Measurements from ENCODE around the gene CARM1.

CARM1 gene

DNA sequence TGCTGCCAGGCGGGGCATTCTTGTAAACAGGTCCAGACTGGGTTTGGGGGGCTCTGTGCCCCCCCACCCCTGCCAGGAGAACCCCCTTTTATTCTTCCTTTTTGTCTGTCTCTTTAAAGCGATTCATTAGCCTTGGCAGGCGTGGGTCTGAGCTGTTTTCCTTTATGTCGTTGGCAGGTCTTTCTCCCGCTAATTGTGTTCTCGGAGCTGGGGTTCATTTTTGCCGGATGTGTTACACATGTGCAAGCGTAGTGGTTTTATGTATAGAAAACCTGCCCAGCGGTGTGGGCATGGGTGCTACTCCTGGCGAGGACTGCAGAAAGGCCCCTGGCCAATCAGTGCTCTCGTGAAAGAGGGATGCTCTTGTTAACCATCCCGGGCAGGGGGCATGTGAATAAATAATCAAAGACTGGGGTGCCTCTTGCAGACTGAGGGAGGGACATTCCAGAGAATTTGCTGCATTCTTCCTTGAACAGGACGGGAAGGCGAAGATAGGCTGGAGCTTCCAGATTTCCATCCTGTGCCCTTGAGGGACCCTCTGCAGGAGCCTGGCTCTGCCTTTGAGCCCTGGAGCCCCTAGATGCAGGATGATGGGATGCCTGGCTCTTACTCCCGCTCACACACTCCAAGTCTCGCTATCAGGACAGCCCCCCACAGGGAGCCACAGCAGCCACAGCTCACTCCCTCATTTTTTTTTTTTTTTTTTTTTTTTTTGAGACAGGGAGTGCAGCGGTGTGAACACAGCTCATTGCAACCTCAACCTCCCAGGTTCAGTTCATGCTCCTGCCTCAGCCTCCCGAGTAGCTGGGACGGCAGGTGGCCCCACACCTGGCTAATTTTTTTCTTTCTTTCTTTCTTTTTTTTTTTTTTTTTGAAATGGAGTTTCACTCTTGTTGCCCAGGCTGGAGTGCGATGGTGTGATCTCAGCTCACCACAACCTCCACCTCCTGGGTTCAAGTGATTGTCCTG is 14.1 kb downstream of the CARM1 start:
- TF ChIP-seq CTCF (IDR thresholded peaks at IDR 0.05; ENCODE audit: unreplicated experiment in 3 of 3) = no peak
- peaks cover 40% of the 10 kb centered on the region for H3K4me1 Mint-ChIP-seq
- H3K27me3 Mint-ChIP-seq (ENCODE audit: low read depth) = no peaks in the 10 kb centered on the region
- H3K9me3 Mint-ChIP-seq = no peaks in the 10 kb centered on the region
- no peaks in the 10 kb centered on the region for H3K36me3 Mint-ChIP-seq (ENCODE audit: low read depth)
- H3K27ac Mint-ChIP-seq = peak overlapping the region; percentile 77 to 96 (median 92)
- H3K4me3 Mint-ChIP-seq = peak overlapping the region in 1 of 3 experiments; percentile 25

- no peak for TF ChIP-seq CTCF (IDR thresholded peaks at IDR 0.05; ENCODE audit: unreplicated experiment in 3 of 3)
- H3K27me3 Mint-ChIP-seq (ENCODE audit: low read depth) = no peaks in the 10 kb centered on the region
- peak overlapping the region; percentile 70 to 90 (median 80) for H3K27ac Mint-ChIP-seq
- H3K4me1 Mint-ChIP-seq = peaks cover 46% of the 10 kb centered on the region
- H3K9me3 Mint-ChIP-seq = no peaks in the 10 kb centered on the region
- H3K4me3 Mint-ChIP-seq = no peak overlapping the region
- no peaks in the 10 kb centered on the region for H3K36me3 Mint-ChIP-seq (ENCODE audit: low read depth)
These were observed 16.4 kb downstream of the CARM1 start for GRCh38 chr19:10887616-10888367.

- no peaks in the 10 kb centered on the region for H3K27me3 Mint-ChIP-seq (ENCODE audit: low read depth)
- H3K4me1 Mint-ChIP-seq = peaks cover 46% of the 10 kb centered on the region
These were observed 17.1 kb downstream of the CARM1 start for GRCh38 chr19:10888421-10888866.

GRCh38 chr19:10889880-10890279 is 18.5 kb downstream of the CARM1 start:
- Mint-ChIP-seq H3K36me3 (ENCODE audit: low read depth) (no peaks in the 10 kb centered on the region), H3K4me1 (peaks cover 57% of the 10 kb centered on the region)

More at GRCh38 chr19:10888421-10888866, 17.1 kb downstream of the CARM1 start:
- Mint-ChIP-seq H3K9me3 (no peaks in the 10 kb centered on the region), H3K36me3 (ENCODE audit: low read depth) (no peaks in the 10 kb centered on the region), H3K4me3 (no peak overlapping the region), H3K27ac (peak overlapping the region; percentile 70 to 90 (median 74))
- no peak for TF ChIP-seq CTCF (IDR thresholded peaks at IDR 0.05; ENCODE audit: unreplicated experiment in 3 of 3)

More at GRCh38 chr19:10889880-10890279, 18.5 kb downstream of the CARM1 start:
- Mint-ChIP-seq H3K27me3 (ENCODE audit: low read depth) (no peaks in the 10 kb centered on the region), H3K9me3 (no peaks in the 10 kb centered on the region), H3K27ac (peak overlapping the region in 1 of 3 experiments; percentile 17), H3K4me3 (no peak overlapping the region)
- TF ChIP-seq CTCF (IDR thresholded peaks at IDR 0.05; ENCODE audit: unreplicated experiment in 3 of 3) = no peak

All from nephron (organoid).